Measurements from ENCODE around the gene DDC.

The DDC gene

DNA sequence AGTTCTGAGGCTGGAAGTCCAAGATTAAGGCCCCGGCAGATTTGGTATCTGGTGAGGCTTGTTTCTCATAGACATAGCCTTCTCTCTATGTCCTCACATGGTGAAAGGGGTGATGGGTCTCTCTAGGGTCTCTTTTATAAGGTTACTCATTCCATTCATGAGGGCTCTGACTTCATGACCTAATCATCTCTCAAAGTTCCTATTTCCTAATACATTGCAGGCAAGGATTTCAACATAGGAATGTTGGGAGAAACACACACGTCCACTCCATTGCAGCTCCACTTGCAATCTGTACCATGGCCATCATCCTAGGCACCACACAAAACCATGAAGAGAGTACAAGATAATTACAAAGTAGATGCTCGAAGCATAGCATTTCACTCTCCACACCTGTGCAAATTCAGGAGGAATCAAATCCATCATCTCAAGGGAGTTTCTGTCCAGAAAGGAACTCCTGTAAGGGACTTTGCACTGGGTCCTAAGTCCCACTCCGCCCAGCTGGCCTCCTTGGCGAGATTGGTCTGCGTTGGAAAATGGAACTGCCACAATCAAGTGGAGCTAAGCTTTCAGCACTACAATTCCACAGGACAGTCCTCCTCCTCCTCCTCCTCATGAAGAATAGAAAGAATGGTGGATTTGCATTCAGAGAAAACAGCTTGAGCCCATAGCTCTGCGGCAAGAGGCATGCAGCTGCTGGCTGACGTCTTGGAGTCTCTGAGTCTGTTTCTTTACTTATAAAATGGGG, 8.8 kb downstream of the DDC start:
- Histone ChIP-seq H3K9me3 (ENCODE audit: insufficient read depth, low read length) (no peaks in the 10 kb centered on the region), H4K20me1 (ENCODE audit: low read depth, low read length) (no peaks in the 10 kb centered on the region), H3K4me3 (ENCODE audit: insufficient read depth, low read length, poor library complexity, severe bottlenecking) (no peak overlapping the region), H3F3A (ENCODE audit: insufficient read depth) (no peaks in the 10 kb centered on the region), H3K27ac (ENCODE audit: low read depth, low read length) (no peak overlapping the region), H2AFZ (ENCODE audit: low read depth, low read length, severe bottlenecking) (no peak overlapping the region), H3K9me2 (replicated peaks; ENCODE audit: insufficient read depth, low read length) (no peaks in the 10 kb centered on the region), H3K27me3 (ENCODE audit: low read length) (no peaks in the 10 kb centered on the region), H3K79me2 (ENCODE audit: insufficient read depth, low read length) (no peaks in the 10 kb centered on the region), H3K36me3 (ENCODE audit: low read length) (no peaks in the 10 kb centered on the region), H3K4me2 (ENCODE audit: low read depth, low read length, poor library complexity, severe bottlenecking) (no peak overlapping the region), H3K9ac (ENCODE audit: low read length) (no peak overlapping the region)
- TF ChIP-seq EZH2phosphoT487 (conservative IDR thresholded peaks at IDR 0.05; ENCODE audit: low read length): no peak
- TF ChIP-seq, protein P1, sequence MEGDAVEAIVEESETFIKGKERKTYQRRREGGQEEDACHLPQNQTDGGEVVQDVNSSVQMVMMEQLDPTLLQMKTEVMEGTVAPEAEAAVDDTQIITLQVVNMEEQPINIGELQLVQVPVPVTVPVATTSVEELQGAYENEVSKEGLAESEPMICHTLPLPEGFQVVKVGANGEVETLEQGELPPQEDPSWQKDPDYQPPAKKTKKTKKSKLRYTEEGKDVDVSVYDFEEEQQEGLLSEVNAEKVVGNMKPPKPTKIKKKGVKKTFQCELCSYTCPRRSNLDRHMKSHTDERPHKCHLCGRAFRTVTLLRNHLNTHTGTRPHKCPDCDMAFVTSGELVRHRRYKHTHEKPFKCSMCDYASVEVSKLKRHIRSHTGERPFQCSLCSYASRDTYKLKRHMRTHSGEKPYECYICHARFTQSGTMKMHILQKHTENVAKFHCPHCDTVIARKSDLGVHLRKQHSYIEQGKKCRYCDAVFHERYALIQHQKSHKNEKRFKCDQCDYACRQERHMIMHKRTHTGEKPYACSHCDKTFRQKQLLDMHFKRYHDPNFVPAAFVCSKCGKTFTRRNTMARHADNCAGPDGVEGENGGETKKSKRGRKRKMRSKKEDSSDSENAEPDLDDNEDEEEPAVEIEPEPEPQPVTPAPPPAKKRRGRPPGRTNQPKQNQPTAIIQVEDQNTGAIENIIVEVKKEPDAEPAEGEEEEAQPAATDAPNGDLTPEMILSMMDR (IDR thresholded peaks at IDR 0.05; ENCODE audit: insufficient read depth, low read length, poor library complexity, severe bottlenecking): no peak

DNA sequence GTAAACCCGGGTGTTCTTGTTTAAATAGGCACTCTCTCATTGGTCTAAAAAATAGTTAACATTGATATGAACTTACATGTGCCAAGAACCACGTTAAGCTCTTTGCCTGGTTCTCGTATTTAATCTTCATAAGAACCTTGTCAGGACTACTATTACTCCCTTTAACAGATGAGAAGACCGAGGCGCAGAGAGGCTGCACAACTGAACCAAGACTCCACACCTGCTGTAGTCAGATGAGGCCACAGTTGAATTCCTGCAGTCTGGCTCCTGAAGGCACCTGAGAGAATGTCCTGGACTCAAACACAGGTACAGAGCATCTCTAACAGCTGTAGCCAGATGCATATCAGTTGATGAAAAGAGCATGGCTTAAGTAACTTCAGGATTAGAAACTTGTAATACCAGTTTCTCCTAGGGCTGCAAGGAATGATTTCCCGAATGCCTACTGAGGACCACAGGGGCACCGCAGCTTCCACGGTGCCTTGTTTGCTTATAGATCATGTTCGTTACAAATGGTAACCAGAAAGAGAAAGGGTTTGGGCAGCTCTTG, 9.5 kb downstream of the DDC start:
- Histone ChIP-seq H2AFZ (ENCODE audit: low read depth, low read length, severe bottlenecking) (no peak overlapping the region), H4K20me1 (ENCODE audit: low read depth, low read length) (no peaks in the 10 kb centered on the region), H3K9me3 (ENCODE audit: insufficient read depth, low read length) (no peaks in the 10 kb centered on the region), H3K9me2 (replicated peaks; ENCODE audit: insufficient read depth, low read length) (no peaks in the 10 kb centered on the region), H3K4me3 (ENCODE audit: insufficient read depth, low read length, poor library complexity, severe bottlenecking) (no peak overlapping the region), H3K9ac (ENCODE audit: low read length) (no peak overlapping the region), H3K27me3 (ENCODE audit: low read length) (no peaks in the 10 kb centered on the region), H3K79me2 (ENCODE audit: insufficient read depth, low read length) (no peaks in the 10 kb centered on the region), H3F3A (ENCODE audit: insufficient read depth) (no peaks in the 10 kb centered on the region), H3K27ac (ENCODE audit: low read depth, low read length) (no peak overlapping the region), H3K36me3 (ENCODE audit: low read length) (no peaks in the 10 kb centered on the region), H3K4me2 (ENCODE audit: low read depth, low read length, poor library complexity, severe bottlenecking) (no peak overlapping the region)
- no peak for TF ChIP-seq EZH2phosphoT487 (conservative IDR thresholded peaks at IDR 0.05; ENCODE audit: low read length)
- TF ChIP-seq, protein P1 (IDR thresholded peaks at IDR 0.05; ENCODE audit: insufficient read depth, low read length, poor library complexity, severe bottlenecking): no peak

DNA sequence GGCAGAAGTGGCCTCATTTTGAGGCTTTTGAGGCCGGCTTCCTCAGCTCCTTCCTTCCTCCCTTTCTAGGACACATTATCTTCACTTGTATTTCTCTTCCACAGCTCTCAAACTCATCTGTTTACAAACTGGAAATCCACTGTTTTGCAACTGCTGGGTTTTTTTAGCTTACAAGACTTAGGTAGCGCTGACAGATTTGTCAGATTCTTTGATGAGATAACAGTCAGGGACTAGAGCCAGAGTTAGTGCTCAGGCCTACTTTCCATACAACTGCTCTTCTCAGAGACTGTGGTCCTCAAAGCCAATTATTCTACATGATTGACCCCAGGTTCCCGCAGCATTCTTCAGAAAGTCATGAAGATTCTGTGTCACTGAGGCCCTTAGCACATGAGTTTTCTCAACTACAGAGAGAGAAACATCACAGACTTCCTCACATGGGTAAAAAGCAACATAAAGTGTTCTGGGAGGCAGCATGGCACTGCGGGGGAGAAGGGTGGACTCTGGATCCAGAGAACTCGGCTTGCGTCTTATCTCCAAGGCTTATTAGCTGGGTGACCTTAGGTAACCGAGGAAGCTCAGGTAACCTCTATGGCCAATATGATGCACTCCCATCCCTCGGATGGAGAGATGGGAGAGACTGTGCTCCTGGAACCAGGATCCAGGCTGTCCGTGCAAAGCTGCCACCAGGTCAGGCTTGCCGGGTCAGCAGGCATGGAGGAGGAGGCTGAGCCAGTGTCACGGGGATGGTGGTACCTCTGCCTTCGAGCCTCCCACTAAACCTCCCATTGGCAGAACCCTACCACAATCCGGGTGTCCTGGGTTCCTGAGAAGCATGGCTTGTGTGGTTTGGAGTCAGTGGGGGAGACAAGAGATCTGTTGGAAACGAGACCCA, 10.5 kb downstream of the DDC start:
- H3K4me3 ChIP-seq (ENCODE audit: insufficient read depth, low read length, poor library complexity, severe bottlenecking): no peak overlapping the region
- no peaks in the 10 kb centered on the region for H3K36me3 ChIP-seq (ENCODE audit: low read length)
- H3K9me3 ChIP-seq (ENCODE audit: insufficient read depth, low read length): no peaks in the 10 kb centered on the region
- no peaks in the 10 kb centered on the region for H3K27me3 ChIP-seq (ENCODE audit: low read length)
- H3K9me2 ChIP-seq (replicated peaks; ENCODE audit: insufficient read depth, low read length): no peaks in the 10 kb centered on the region
- TF ChIP-seq, protein P1 (IDR thresholded peaks at IDR 0.05; ENCODE audit: insufficient read depth, low read length, poor library complexity, severe bottlenecking): no peak
- TF ChIP-seq EZH2phosphoT487 (conservative IDR thresholded peaks at IDR 0.05; ENCODE audit: low read length): no peak
- H3K27ac ChIP-seq (ENCODE audit: low read depth, low read length): no peak overlapping the region
- no peaks in the 10 kb centered on the region for H3F3A ChIP-seq (ENCODE audit: insufficient read depth)
- no peaks in the 10 kb centered on the region for H3K79me2 ChIP-seq (ENCODE audit: insufficient read depth, low read length)
- no peak overlapping the region for H3K4me2 ChIP-seq (ENCODE audit: low read depth, low read length, poor library complexity, severe bottlenecking)
- H2AFZ ChIP-seq (ENCODE audit: low read depth, low read length, severe bottlenecking): no peak overlapping the region
- H3K9ac ChIP-seq (ENCODE audit: low read length): no peak overlapping the region
- no peaks in the 10 kb centered on the region for H4K20me1 ChIP-seq (ENCODE audit: low read depth, low read length)
